Astrocyte of the cerebellum (primary cell): ENCODE results near the gene RNF25.

Experiments used
- DNase-seq: peaks from one replicate; pipeline ENCODE4 v3.0.0-alpha.2; 2011; ENCODE audit warnings: low read depth
- H3K4me3 ChIP-seq: 2 replicates; pipeline ENCODE4 v1.5.1; 2011; ENCODE audit warnings: mild to moderate bottlenecking, low read depth, low read length, moderate library complexity
- CTCF ChIP-seq: IDR thresholded peaks from 2 replicates; pipeline ENCODE4 v1.5.1; 2012; ENCODE audit warnings: low read length, low read depth, moderate library complexity, mild to moderate bottlenecking; ENCODE audit errors: missing control alignments
- in situ Hi-C: cut with HindIII; loops from 2 replicates; pipeline ENCODE4 v1.10.0; 2017; ENCODE audit warnings: low sequenced_read_pairs

Gene RNF25

DNA sequence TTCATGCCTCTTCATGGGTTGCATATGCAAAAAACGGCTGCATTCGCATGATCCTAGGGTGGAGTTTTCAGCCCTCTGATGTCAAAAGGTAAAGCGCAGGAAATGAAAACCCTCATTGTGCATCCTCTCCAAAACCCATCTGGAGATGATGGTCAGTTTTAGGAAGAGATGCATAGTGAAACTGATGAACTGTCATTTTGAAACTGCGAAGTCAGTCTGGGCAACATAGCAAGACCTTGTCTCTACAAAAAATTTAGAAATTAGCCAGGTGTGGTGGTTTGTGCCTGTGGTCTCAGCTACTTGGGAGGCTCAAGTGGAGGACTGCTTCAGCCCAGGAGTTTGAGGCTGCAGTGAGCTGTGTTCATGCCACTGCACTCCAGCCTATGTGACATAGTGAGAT lies 36.3 kb upstream of the RNF25 start:
- no peak for TF ChIP-seq CTCF
- no peak overlapping the region for H3K4me3 ChIP-seq
- in situ Hi-C loops, result no loop called here
- DNase-seq, result no peak

DNA sequence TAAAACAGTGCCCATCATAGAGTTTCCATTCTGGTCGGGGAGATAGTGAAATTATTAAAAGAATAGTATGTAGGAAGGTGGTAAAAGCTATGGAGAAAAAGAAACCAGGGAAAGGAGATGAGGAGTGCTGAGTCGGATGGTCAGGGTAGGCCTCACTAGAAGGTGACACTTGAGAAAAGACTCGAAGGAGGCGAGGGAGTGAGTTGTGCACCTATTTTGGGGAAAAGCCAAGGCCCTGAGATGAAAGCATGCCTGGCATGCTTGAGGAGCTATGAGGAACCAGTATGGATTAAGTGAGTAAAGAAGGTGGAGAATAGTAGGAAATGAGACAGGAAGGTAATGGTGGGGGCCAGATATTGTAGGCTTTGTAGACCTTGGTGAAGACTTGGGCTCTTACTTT lies 31.5 kb upstream of the RNF25 start:
- in situ Hi-C loops, result no loop called here
- H3K4me3 ChIP-seq, result no peak overlapping the region
- no peak for DNase-seq
- TF ChIP-seq CTCF, result no peak

DNA sequence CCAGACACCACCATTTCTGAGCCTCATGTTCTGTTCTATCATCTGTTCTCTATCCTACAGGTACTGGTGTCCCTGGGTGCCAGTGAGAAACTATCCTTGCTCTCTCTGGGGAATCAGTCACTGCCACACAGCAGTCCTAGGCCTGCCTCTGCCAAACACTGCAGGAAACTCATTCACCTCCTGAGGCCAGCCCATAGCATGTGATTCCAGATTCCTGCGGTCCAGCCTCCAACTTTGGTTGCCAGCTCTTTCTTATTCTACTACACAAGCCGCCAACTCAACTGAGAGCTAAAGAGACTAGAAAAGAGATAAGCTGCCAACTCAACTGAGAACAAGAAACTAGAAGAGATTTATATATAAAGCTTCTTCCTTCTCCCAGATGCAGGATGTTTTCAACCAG lies 30.0 kb upstream of the RNF25 start:
- H3K4me3 ChIP-seq, result no peak overlapping the region
- in situ Hi-C loops, result no loop called here
- peak; percentile 63 for DNase-seq
- no peak for TF ChIP-seq CTCF

- H3K4me3 ChIP-seq, result no peak overlapping the region
- no peak for TF ChIP-seq CTCF
- DNase-seq, result no peak
- in situ Hi-C loops, result no loop called here
These were observed 27.1 kb upstream of the RNF25 start for GRCh38 chr2:218698885-218699284.

DNA sequence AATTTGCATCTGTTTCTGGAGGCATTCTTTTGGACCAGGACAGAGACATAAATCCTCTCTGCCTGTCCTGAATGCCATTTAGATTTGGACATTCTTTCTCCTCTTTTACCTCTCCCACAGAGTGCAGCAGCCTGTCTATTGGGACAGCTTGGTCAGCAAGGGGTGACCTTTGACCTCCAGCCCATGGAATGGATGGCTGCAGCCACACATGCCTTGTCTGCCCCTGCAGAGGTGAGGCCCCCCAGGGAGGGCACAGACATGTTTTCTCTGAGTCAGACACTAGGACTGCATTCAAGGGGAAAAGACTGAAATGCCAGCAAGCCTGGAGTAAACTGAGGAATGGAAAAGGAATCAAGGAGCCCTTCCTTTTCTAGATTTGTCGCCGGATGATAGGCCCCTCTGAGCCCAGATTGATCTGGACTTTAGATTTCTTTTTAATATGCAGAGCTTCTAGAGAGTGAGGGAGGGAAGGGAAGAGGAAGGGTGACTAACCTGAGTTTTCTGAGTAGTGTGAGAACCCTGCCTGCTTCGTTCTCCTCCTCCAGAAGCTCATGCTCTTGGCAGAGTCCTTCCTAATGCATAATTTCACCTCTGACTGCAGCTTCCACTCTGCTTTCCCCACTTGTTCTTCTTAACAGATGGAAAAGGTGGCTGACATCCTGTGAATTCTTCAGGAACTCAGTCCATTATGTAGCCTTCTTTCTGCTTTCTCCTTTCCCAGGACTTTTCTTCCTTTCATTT lies 22.8 kb upstream of the RNF25 start:
- no peak overlapping the region for H3K4me3 ChIP-seq
- in situ Hi-C loops, result no loop called here
- no peak for TF ChIP-seq CTCF
- no peak for DNase-seq

DNA sequence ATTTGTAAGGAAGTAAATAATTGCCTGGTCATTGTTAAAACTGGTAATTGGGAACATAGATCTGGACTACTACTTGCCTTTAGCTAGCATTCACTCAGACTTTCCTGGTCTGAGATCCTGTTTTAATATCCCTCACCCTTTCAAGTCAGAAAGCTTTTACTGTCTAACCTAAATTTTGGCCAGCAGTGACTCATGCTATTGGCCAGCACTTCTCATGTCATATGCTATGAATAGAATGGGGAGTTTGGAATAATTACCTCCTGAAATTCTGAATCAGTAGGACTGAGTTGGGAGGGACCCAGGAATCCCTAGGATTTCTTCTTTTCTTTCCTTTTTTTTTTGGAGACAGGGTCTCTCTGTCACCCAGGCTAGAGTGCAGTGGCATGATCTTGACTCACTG lies 19.4 kb upstream of the RNF25 start:
- DNase-seq, result no peak
- in situ Hi-C loops, result no loop called here
- no peak overlapping the region for H3K4me3 ChIP-seq
- no peak for TF ChIP-seq CTCF
